Endothelial cell of umbilical vein (primary cell): ENCODE measurements around the gene CELA3B. TPM values are rescaled to one million over a fixed set of nuclear protein-coding genes. Genes with fewer than 3 reads are reported as not detected.

Experiments
- BruUV-seq: library from RNA; stranded (reverse); fragments of 400-500 nt; replicated peaks from 2 replicates; lab custom pipeline; 2021; lab: Mats Ljungman, UMichigan
- CTCF ChIA-PET: fragments of 300-600, 350-600 bp; sonication (Branson Sonifier 250); formaldehyde crosslinking; loops from one replicate; lab custom pipeline; 2021; ENCODE audit warnings: antibody characterized with exemption, inconsistent platforms; lab: Charles Lee
- POLR2A ChIA-PET: fragments of 300-600, 350-600 bp; sonication (Branson Sonifier 250); formaldehyde crosslinking; loops from one replicate; lab custom pipeline; 2021; ENCODE audit warnings: antibody characterized with exemption, inconsistent platforms; lab: Charles Lee
- DNase-seq: peaks from one replicate; pipeline ENCODE4 v3.0.0-alpha.2; 2011; ENCODE audit warnings: low read depth, low spot score
- FAIRE-seq: peaks from 2 replicates; lab custom pipeline; 2011; peaks lifted over from hg19 to GRCh38; lab: Jason Lieb, UNC
- H2AFZ ChIP-seq: 2 replicates; pipeline ENCODE4 v1.6.0; 2012; ENCODE audit warnings: low read depth, low read length, control low read depth, inconsistent platforms
- H3K27ac ChIP-seq: 2 replicates; pipeline ENCODE4 v1.5.1; 2011; ENCODE audit warnings: low read depth, mild to moderate bottlenecking, control low read depth, low read length, moderate library complexity; ENCODE audit not compliant: insufficient read depth
- H3K27me3 ChIP-seq, 2 experiments: 2 replicates each; pipeline versions ENCODE4 v1.6.0 to v1.6.1; 2011; ENCODE audit warnings: low read length in 2 of 2, mixed read lengths in 1 of 2; ENCODE audit not compliant: control insufficient read depth in 2 of 2, insufficient read depth in 2 of 2
- H3K36me3 ChIP-seq, 2 experiments: 2 replicates in 1 of 2; 3 replicates in 1 of 2; pipeline ENCODE4 v1.5.1; 2011; ENCODE audit warnings: low read length in 2 of 2, mild to moderate bottlenecking in 1 of 2, moderate library complexity in 1 of 2; ENCODE audit not compliant: control insufficient read depth in 2 of 2, insufficient read depth in 2 of 2; ENCODE audit errors: extremely low read depth in 1 of 2
- H3K4me1 ChIP-seq: 3 replicates; pipeline ENCODE4 v1.5.1; 2011; ENCODE audit warnings: mild to moderate bottlenecking, low read length; ENCODE audit not compliant: control insufficient read depth, insufficient read depth; ENCODE audit errors: extremely low read depth
- H3K4me2 ChIP-seq: 2 replicates; pipeline ENCODE4 v1.6.1; 2011; ENCODE audit warnings: low read length, control low read depth, mixed read lengths; ENCODE audit not compliant: insufficient read depth
- H3K4me3 ChIP-seq, 3 experiments: fragments of 200-600 bp in 1 of 3; sonication (generic), shearing (Covaris generic) in 1 of 3; replicated peaks in 1 of 3; 2 replicates each; pipeline ENCODE4 v1.5.1; 2011 to 2016; ENCODE audit warnings: control low read depth in 3 of 3, low read length in 3 of 3, mild to moderate bottlenecking in 2 of 3, inconsistent platforms in 1 of 3, low read depth in 1 of 3, moderate library complexity in 1 of 3; ENCODE audit not compliant: insufficient read depth in 1 of 3
- H3K79me2 ChIP-seq: 2 replicates; pipeline ENCODE4 v1.6.0; 2012; ENCODE audit warnings: low read length, inconsistent platforms; ENCODE audit not compliant: control insufficient read depth, insufficient read depth
- H3K9ac ChIP-seq: replicated peaks from 2 replicates; pipeline ENCODE3; 2011; ENCODE audit warnings: low read length, control low read depth; ENCODE audit not compliant: insufficient read depth; ENCODE audit errors: extremely low read depth
- H3K9me1 ChIP-seq: replicated peaks from 3 replicates; pipeline ENCODE4 v1.6.0; 2011; ENCODE audit warnings: mild to moderate bottlenecking, low read length; ENCODE audit not compliant: control insufficient read depth, insufficient read depth; ENCODE audit errors: extremely low read depth
- H3K9me3 ChIP-seq: replicated peaks from 2 replicates; pipeline ENCODE4 v1.5.1; 2012; ENCODE audit warnings: low read length, inconsistent platforms; ENCODE audit not compliant: control insufficient read depth, insufficient read depth
- H4K20me1 ChIP-seq: replicated peaks from 2 replicates; pipeline ENCODE3; 2011; ENCODE audit warnings: mild to moderate bottlenecking, low read length; ENCODE audit not compliant: control insufficient read depth, insufficient read depth; ENCODE audit errors: extremely low read depth
- CTCF ChIP-seq, 2 donors: IDR thresholded peaks; 1 replicate in 1 of 2; 2 replicates in 1 of 2; pipeline ENCODE4 v1.5.1; 2011; ENCODE audit warnings: low read length in 2 of 2, mild to moderate bottlenecking in 2 of 2, moderate library complexity in 2 of 2, control low read depth in 1 of 2, inconsistent platforms in 1 of 2, low read depth in 1 of 2; ENCODE audit not compliant: insufficient read depth in 1 of 2; ENCODE audit errors: extremely low read depth in 1 of 2
- EZH2 ChIP-seq: IDR thresholded peaks from 2 replicates; pipeline ENCODE4 v1.6.1; 2012; ENCODE audit warnings: borderline replicate concordance, low read depth, mild to moderate bottlenecking, moderate library complexity, low read length, inconsistent platforms; ENCODE audit not compliant: severe bottlenecking
- FOS ChIP-seq: IDR thresholded peaks from 2 replicates; pipeline ENCODE4 v1.6.1; 2011; ENCODE audit warnings: mild to moderate bottlenecking, low read length, moderate library complexity, borderline replicate concordance; ENCODE audit not compliant: insufficient read depth
- GATA2 ChIP-seq: IDR thresholded peaks from 2 replicates; pipeline ENCODE4 v1.7.0; 2011; ENCODE audit warnings: low read depth, mild to moderate bottlenecking, moderate library complexity, mixed read lengths, low read length; ENCODE audit not compliant: insufficient read length, insufficient read depth
- JUN ChIP-seq: IDR thresholded peaks from 2 replicates; pipeline ENCODE4 v1.6.1; 2011; ENCODE audit warnings: borderline replicate concordance, low read depth; ENCODE audit not compliant: insufficient read length, insufficient read depth
- MAX ChIP-seq: IDR thresholded peaks from 2 replicates; pipeline ENCODE4 v1.6.1; 2011; ENCODE audit not compliant: insufficient read depth, insufficient read length
- MYC ChIP-seq: IDR thresholded peaks from one replicate; pipeline ENCODE4 v1.6.1; 2011; ENCODE audit warnings: mild to moderate bottlenecking, low read depth, low read length
- POLR2A ChIP-seq: IDR thresholded peaks from 2 replicates; pipeline ENCODE4 v1.6.1; 2012; ENCODE audit warnings: low read depth, mild to moderate bottlenecking, control low read depth, low read length
- POLR2AphosphoS5 ChIP-seq: IDR thresholded peaks from 2 replicates; pipeline ENCODE4 v1.6.1; 2012; ENCODE audit warnings: low read depth, mild to moderate bottlenecking, control low read depth, low read length, moderate library complexity; ENCODE audit not compliant: insufficient read depth
- dilution Hi-C: fragments of 300-500 bp; cut with MboI; formaldehyde crosslinking; loops from one replicate; pipeline ENCODE4 v1.15.0; 2019; ENCODE audit warnings: low sequenced_read_pairs; ENCODE audit not compliant: extremely low pct_ligation_motif_present
- intact Hi-C: fragments of 100-400 bp; cut with micrococcal nuclease; formaldehyde crosslinking; loops from one replicate; pipeline ENCODE4 v1.10.0; 2022
- polyA plus RNA-seq, 4 experiments: library from polyadenylated mRNA; depleted of rRNA in 3 of 4; stranded (reverse) in 3 of 4; unstranded in 1 of 4; fragments of >200 nt; gene quantifications; 2 replicates each; pipeline versions ENCODE4 v1.2.1 to v1.2.3, GENCODE V29; 2011 to 2012; ENCODE audit warnings: missing spikeins in 1 of 4
- total RNA-seq: library from RNA; stranded (reverse); gene quantifications from 2 replicates; pipeline ENCODE4 v1.2.3, GENCODE V29; 2021

CELA3B gene
- total and polyA plus RNA-seq, 2 donors (not counting 3 experiments of a cell fraction or from before 2014, with no cell fraction given) = 0.32 TPM; not detected in 1

- Histone ChIP-seq H3K4me1 (peaks cover 26% of the 10 kb centered on the region), H3K9ac (no peak overlapping the region), H3K36me3 (no peaks in the 10 kb centered on the region), H3K4me2 (no peak overlapping the region), H3K9me3 (no peaks in the 10 kb centered on the region), H2AFZ (no peak overlapping the region), H3K27ac (peak overlapping the region; percentile 1), H4K20me1 (no peaks in the 10 kb centered on the region), H3K4me3 (no peak overlapping the region), H3K79me2 (no peaks in the 10 kb centered on the region), H3K27me3 (no peaks in the 10 kb centered on the region), H3K9me1 (no peaks in the 10 kb centered on the region)
- intact Hi-C loops (loop anchor here (1.0 kb wide), 3 partner anchors 30 to 62 kb away; no protein-coding TSS in a partner anchor), dilution Hi-C loops (no loop called here)
- ChIA-PET CTCF (interaction anchor here (0.6 to 11.3 kb wide), 18 partner anchors 9 to 680 kb away, joined by 3 to 95 read pairs (median 4); partner anchors contain the start of genes C1QC and HSPG2), POLR2A (no interaction called here)
- TF ChIP-seq EZH2 = no peak
- TF ChIP-seq FOS = no peak
- no peak for TF ChIP-seq GATA2
- TF ChIP-seq MAX = no peak
- TF ChIP-seq CTCF (IDR thresholded peaks at IDR 0.05; ENCODE audit: extremely low read depth in 1 of 2, insufficient read depth in 1 of 2, low read depth in 1 of 2, low read length in 2 of 2) = peak; percentile 85 to 91
- TF ChIP-seq JUN = no peak
- TF ChIP-seq POLR2AphosphoS5 = peak; percentile 38
- TF ChIP-seq MYC = no peak
- peak; percentile 29 for TF ChIP-seq POLR2A
- BruUV-seq = no TSS peak
- DNase-seq (peak; percentile 81), FAIRE-seq (peak; percentile 96)
Observed at GRCh38 chr1:21963477-21964217, 13.2 kb upstream of the CELA3B start.
